K562 (cell line): ENCODE data around the gene PRRC2B. TPM values are rescaled to one million over a fixed set of nuclear protein-coding genes. Genes with fewer than 3 reads are reported as not detected.

ENCODE experiments used
- ATAC-seq: fragments of 200-7000 bp; cut with Tn5 transposase; 3 replicates; pipeline ENCODE4 v1.9.1; 2020; ENCODE audit warnings: moderate library complexity
- BruUV-seq: library from RNA; stranded (reverse); fragments of 400-500 nt; replicated peaks from 2 replicates; lab custom pipeline; 2021; lab: Mats Ljungman, UMichigan
- CTCF ChIA-PET: fragments of 300-600 bp; formaldehyde crosslinking; extraction: SDS; loops from one replicate; lab custom pipeline; 2021; ENCODE audit warnings: low intra/inter-chr PET ratio; lab: Yijun Ruan, JAX
- POLR2A ChIA-PET: fragments of 300-600, 350-650 bp; sonication (Branson Sonifier 250); formaldehyde crosslinking; extraction: SDS; loops from one replicate; lab custom pipeline; 2021; ENCODE audit warnings: antibody characterized with exemption, inconsistent platforms; lab: Yijun Ruan, JAX
- DNase-seq, 4 experiments: peaks; one replicate each; pipeline versions ENCODE4 v3.0.0 to v3.0.0-alpha.2; 2011 to 2018; ENCODE audit warnings: low spot score in 3 of 4, mixed read lengths in 3 of 4; ENCODE audit errors: extremely low read depth in 1 of 4
- FAIRE-seq: peaks from 2 replicates; lab custom pipeline; 2011; peaks lifted over from hg19 to GRCh38; lab: Jason Lieb, UNC
- H2AFZ ChIP-seq: 2 replicates; pipeline ENCODE4 v1.6.0; 2011; ENCODE audit warnings: low read depth, low read length, control low read depth, inconsistent platforms
- H3K27ac ChIP-seq: fragments of 200-600 bp; 3 replicates; pipeline ENCODE4 v1.8.0; 2011; ENCODE audit warnings: low read depth, mild to moderate bottlenecking, control low read depth, inconsistent platforms, low read length, moderate library complexity, mixed read lengths; ENCODE audit errors: extremely low read depth
- H3K27me3 ChIP-seq, 2 experiments: fragments of 300-600 bp in 1 of 2; 2 replicates in 1 of 2; 3 replicates in 1 of 2; pipeline versions ENCODE4 v1.6.0 to v1.8.0; 2011; ENCODE audit warnings: inconsistent platforms in 2 of 2, low read length in 2 of 2, mild to moderate bottlenecking in 1 of 2, mixed read lengths in 1 of 2, moderate library complexity in 1 of 2; ENCODE audit not compliant: control insufficient read depth in 2 of 2, insufficient read depth in 2 of 2
- H3K36me3 ChIP-seq: fragments of 300-600 bp; 3 replicates; pipeline ENCODE4 v1.8.0; 2011; ENCODE audit warnings: mild to moderate bottlenecking, low read length, inconsistent platforms; ENCODE audit not compliant: control insufficient read depth, insufficient read depth
- H3K4me1 ChIP-seq, 2 experiments: fragments of 200-600 bp in 1 of 2; replicated peaks in 1 of 2; 2 replicates in 1 of 2; 3 replicates in 1 of 2; pipeline versions ENCODE4 v1.5.1 to v1.8.0; 2011; ENCODE audit warnings: inconsistent platforms in 2 of 2, low read length in 2 of 2, mild to moderate bottlenecking in 1 of 2, mixed read lengths in 1 of 2, moderate library complexity in 1 of 2; ENCODE audit not compliant: control insufficient read depth in 2 of 2, insufficient read depth in 2 of 2
- H3K4me2 ChIP-seq: 2 replicates; pipeline ENCODE4 v1.6.1; 2011; ENCODE audit warnings: low read length, control low read depth, inconsistent platforms, mixed read lengths; ENCODE audit not compliant: insufficient read depth
- H3K4me3 ChIP-seq: fragments of 200-600 bp; sonication (generic), shearing (Covaris generic); 2 replicates; pipeline ENCODE4 v1.5.1; 2016; ENCODE audit warnings: control low read depth, inconsistent platforms
- H3K79me2 ChIP-seq: fragments of 200-600 bp; 3 replicates; pipeline ENCODE4 v1.8.0; 2011; ENCODE audit warnings: low read length, inconsistent platforms; ENCODE audit not compliant: control insufficient read depth, insufficient read depth
- H3K9ac ChIP-seq, 2 experiments: 2 replicates each; pipeline versions ENCODE4 v1.6.0 to v1.6.1; 2011; ENCODE audit warnings: low read depth in 2 of 2, low read length in 2 of 2, control low read depth in 1 of 2, inconsistent platforms in 1 of 2, mild to moderate bottlenecking in 1 of 2, mixed read lengths in 1 of 2; ENCODE audit not compliant: insufficient read depth in 1 of 2
- H3K9me1 ChIP-seq: one replicate; pipeline ENCODE4 v1.6.0; 2011; ENCODE audit warnings: inconsistent platforms, mild to moderate bottlenecking, low read length, moderate library complexity; ENCODE audit not compliant: control insufficient read depth, insufficient read depth
- H3K9me3 ChIP-seq: replicated peaks from 2 replicates; pipeline ENCODE4 v1.5.1; 2011; ENCODE audit warnings: low read depth, low read length, inconsistent platforms; ENCODE audit not compliant: control insufficient read depth, insufficient read depth
- H4K20me1 ChIP-seq: replicated peaks from 2 replicates; pipeline ENCODE4 v1.6.1; 2011; ENCODE audit warnings: low read length, inconsistent platforms, mixed read lengths; ENCODE audit not compliant: control insufficient read depth, insufficient read depth
- BHLHE40 ChIP-seq: IDR thresholded peaks from 2 replicates; pipeline ENCODE4 v1.6.1; 2011; ENCODE audit warnings: low read length, improper control_type of control experiment
- CBX3 ChIP-seq, 2 experiments: IDR thresholded peaks; 1 replicate in 1 of 2; 2 replicates in 1 of 2; pipeline ENCODE4 v1.6.1; 2012; ENCODE audit warnings: inconsistent platforms in 2 of 2, low read length in 2 of 2, borderline replicate concordance in 1 of 2, control low read depth in 1 of 2
- CC2D1A ChIP-seq: fragments of 450-650 bp; IDR thresholded peaks from 2 replicates; pipeline ENCODE4 v1.6.1; 2017; ENCODE audit warnings: mild to moderate bottlenecking
- CHD1 ChIP-seq: fragments of 200-600 bp; sonication (generic); IDR thresholded peaks from one replicate; pipeline ENCODE4 v1.6.1; 2012; ENCODE audit warnings: mild to moderate bottlenecking, moderate library complexity, low read length, inconsistent platforms
- CREB1 ChIP-seq, 2 experiments: sonication (generic) in 1 of 2; formaldehyde crosslinking in 1 of 2; IDR thresholded peaks; 2 replicates each; pipeline versions ENCODE4 v1.6.1 to v1.8.0; 2012 to 2022; ENCODE audit warnings: inconsistent platforms in 1 of 2, mild to moderate bottlenecking in 1 of 2, missing genetic modification reagents in 1 of 2, moderate library complexity in 1 of 2
- CREB5 ChIP-seq: fragments of 250-450 bp; sonication (Bioruptor Pico); IDR thresholded peaks from 2 replicates; pipeline ENCODE4 v1.5.0; 2020; ENCODE audit warnings: mild to moderate bottlenecking
- GTF2F1 ChIP-seq: IDR thresholded peaks from 2 replicates; pipeline ENCODE4 v1.6.1; 2011; ENCODE audit warnings: low read depth, low read length, improper control_type of control experiment
- KLF10 ChIP-seq: fragments of 250-450 bp; sonication (Bioruptor Pico); IDR thresholded peaks from 2 replicates; pipeline ENCODE4 v1.6.1; 2021; ENCODE audit warnings: matching md5 sums
- MAFK ChIP-seq: IDR thresholded peaks from 2 replicates; pipeline ENCODE4 v1.6.1; 2011; ENCODE audit warnings: low read length, improper control_type of control experiment
- MTA3 ChIP-seq: fragments of 450-650 bp; formaldehyde crosslinking; IDR thresholded peaks from 2 replicates; pipeline ENCODE4 v1.6.1; 2017; ENCODE audit warnings: mild to moderate bottlenecking, borderline replicate concordance
- NR4A1 ChIP-seq, 2 experiments: fragments of 250-450 bp in 1 of 2; fragments of 450-650 bp in 1 of 2; sonication (Bioruptor Pico) in 1 of 2; IDR thresholded peaks; 2 replicates each; pipeline versions ENCODE4 v1.4.0 to v1.6.1; 2016 to 2020; ENCODE audit warnings: mild to moderate bottlenecking in 2 of 2, missing compliant biosample characterization in 1 of 2, missing genetic modification characterization in 1 of 2, moderate library complexity in 1 of 2
- POLR2H ChIP-seq: IDR thresholded peaks from 2 replicates; pipeline ENCODE4 v1.6.1; 2016; ENCODE audit warnings: missing genetic modification characterization, low read depth, mild to moderate bottlenecking, control low read depth, missing compliant biosample characterization, moderate library complexity
- RAD51 ChIP-seq: fragments of 450-650 bp; IDR thresholded peaks from 2 replicates; pipeline ENCODE4 v1.7.1; 2016; ENCODE audit warnings: low read depth, mild to moderate bottlenecking, borderline replicate concordance
- RBM15 ChIP-seq: fragments of 200-400 bp; formaldehyde crosslinking; IDR thresholded peaks from 2 replicates; pipeline ENCODE4 v1.6.1; 2018; ENCODE audit warnings: mild to moderate bottlenecking, low read length, moderate library complexity; ENCODE audit not compliant: insufficient read depth
- SAFB ChIP-seq: fragments of 200-400 bp; formaldehyde crosslinking; IDR thresholded peaks from 2 replicates; pipeline ENCODE4 v1.6.1; 2017; ENCODE audit warnings: low read depth, low read length, borderline replicate concordance
- SRSF7 ChIP-seq: fragments of 200-400 bp; formaldehyde crosslinking; optimal IDR thresholded peaks from 2 replicates; pipeline ENCODE3; 2017; ENCODE audit warnings: mild to moderate bottlenecking, low read depth, low read length
- TAF1 ChIP-seq: IDR thresholded peaks from 2 replicates; pipeline ENCODE4 v1.6.1; 2011; ENCODE audit warnings: mild to moderate bottlenecking, low read length, moderate library complexity; ENCODE audit not compliant: insufficient read depth, control insufficient read depth, severe bottlenecking; ENCODE audit errors: extremely low read depth
- WGBS: fragments of 100-300 bp; shearing (Covaris generic); methylation state at CpG from one replicate; pipeline ENCODE4 v1.1.6; 2016; ENCODE audit warnings: low coverage, mixed read lengths; ENCODE audit not compliant: insufficient coverage; ENCODE audit errors: missing lambda C conversion rate; 5-methylcytosine and 5-hydroxymethylcytosine counted together
- in situ Hi-C: fragments of 300-500 bp; cut with MboI; formaldehyde crosslinking; loops from 4 replicates; pipeline ENCODE4 v1.15.0; 2018; ENCODE audit warnings: inconsistent platforms, mixed read lengths
- intact Hi-C: fragments of 100-400 bp; cut with micrococcal nuclease; formaldehyde crosslinking; loops from 2 replicates; pipeline ENCODE4 v1.14.2; 2022
- polyA plus RNA-seq, 8 experiments: library from polyadenylated mRNA; depleted of rRNA in 4 of 8; stranded (reverse) in 5 of 8; unstranded in 3 of 8; fragments of >200 nt; fragmentation: Nextera tagmentation in 2 of 8; fragmentation: Illumina TruSeq in 1 of 8; extraction: Ambion mirVana in 2 of 8; extraction: Trizol in 1 of 8; gene quantifications; 2 replicates each; pipeline versions ENCODE4 v1.2.1 to v1.2.3, GENCODE V29; 2011 to 2014; ENCODE audit warnings: inconsistent platforms in 1 of 8, missing spikeins in 1 of 8
- total RNA-seq, 7 experiments: library from RNA; depleted of rRNA in 6 of 7; stranded (reverse); fragments of >200 nt in 6 of 7; fragmentation: Illumina TruSeq in 2 of 7; extraction: Trizol in 2 of 7; gene quantifications; 2 replicates each; pipeline versions ENCODE4 v1.2.1 to v1.2.3, GENCODE V29; 2011 to 2021; ENCODE audit warnings: low replicate concordance in 1 of 7

The PRRC2B gene
- total and polyA plus RNA-seq, 9 of the 15 experiments (the other 6 are each of a cell fraction or from before 2014, with no cell fraction given) = 0.34 to 125 (median 30.9) TPM

GRCh38 chr9:131513177-131513576 lies 119.3 kb downstream of the PRRC2B start:
- Histone ChIP-seq H3K9me3 (no peaks in the 10 kb centered on the region), H3K27me3 (no peaks in the 10 kb centered on the region), H3K4me3 (no peak overlapping the region), H3K36me3 (peaks cover 65% of the 10 kb centered on the region; the same call in 2 of the 3 replicates), H3K9me1 (no peaks in the 10 kb centered on the region), H2AFZ (no peak overlapping the region), H3K79me2 (no peaks in the 10 kb centered on the region), H3K9ac (no peak overlapping the region), H3K4me2 (no peak overlapping the region), H3K27ac (no peak overlapping the region), H4K20me1 (no peaks in the 10 kb centered on the region; the same call in 1 of the 2 replicates), H3K4me1 (peaks cover 0 to 3% of the 10 kb centered on the region in 2 experiments; a peak in 1 of 5 replicates)
- no TSS peak for BruUV-seq
- TF ChIP-seq NR4A1 (CRISPR knock-in tag; IDR thresholded peaks at IDR 0.05) (no peak), NR4A1 (tag; IDR thresholded peaks at IDR 0.05) (no peak), POLR2H (tag) (no peak), GTF2F1 (no peak), MAFK (no peak), CBX3 (IDR thresholded peaks at IDR 0.05; ENCODE audit: borderline replicate concordance in 1 of 2, low read length in 2 of 2) (no peak), MTA3 (no peak), SRSF7 (no peak), TAF1 (no peak), SAFB (no peak), RAD51 (no peak), BHLHE40 (no peak), KLF10 (CRISPR knock-in tag) (no peak), CREB1 (IDR thresholded peaks at IDR 0.05) (no peak), CREB1 (CRISPR knock-in tag; IDR thresholded peaks at IDR 0.05) (no peak), CREB5 (CRISPR knock-in tag) (no peak), CC2D1A (no peak), RBM15 (no peak), CHD1 (no peak)
- no peak for FAIRE-seq
- DNase-seq = no peak
- intact Hi-C loops = no loop called here
- 82% methylated on average over 11 of the region's 15 CpGs for WGBS
- ATAC-seq = no peak
- in situ Hi-C loops = loop anchor here (10.0 kb wide), 1 partner anchor 232 kb away; the partner anchor contains the start of gene RAPGEF1
- ChIA-PET POLR2A (no interaction called here), CTCF (no interaction called here)
